Activated naive CD4-positive, alpha-beta T cell treated with anti-CD3 and anti-CD28 coated beads for 36 hours (primary cell): Measurements from ENCODE around the gene SLC25A28. TPM values are rescaled to one million over a fixed set of nuclear protein-coding genes. Genes with fewer than 3 reads are reported as not detected.
"Not testable (repeated sequence)": the region's sequence is repeated elsewhere in the genome, so short reads cannot be mapped to it uniquely, and the experiment has no call there.

Experiments
- CTCF ChIA-PET: fragments of 350-600 bp; sonication (Branson Sonifier 250); formaldehyde crosslinking; loops from one replicate; lab custom pipeline; 2021; ENCODE audit warnings: antibody characterized with exemption; lab: Charles Lee
- DNase-seq: peaks from one replicate; pipeline ENCODE4 v3.0.0-alpha.2; 2020
- H3K27ac Mint-ChIP-seq: one replicate; pipeline ENCODE4 v1.8.0; 2021; ENCODE audit warnings: mild to moderate bottlenecking, mixed read lengths
- H3K27me3 Mint-ChIP-seq: one replicate; pipeline ENCODE4 v1.8.0; 2021; ENCODE audit warnings: low read depth, mixed read lengths
- H3K36me3 Mint-ChIP-seq: one replicate; pipeline ENCODE4 v1.8.0; 2021; ENCODE audit warnings: low read depth, mixed read lengths
- H3K4me1 Mint-ChIP-seq: one replicate; pipeline ENCODE4 v1.8.0; 2021; ENCODE audit warnings: low read depth, mixed read lengths
- H3K4me3 Mint-ChIP-seq: one replicate; pipeline ENCODE4 v1.8.0; 2021; ENCODE audit warnings: mild to moderate bottlenecking, moderate library complexity, mixed read lengths
- H3K9me3 Mint-ChIP-seq: one replicate; pipeline ENCODE4 v1.8.0; 2021; ENCODE audit warnings: mixed read lengths
- intact Hi-C: fragments of 100-400 bp; cut with micrococcal nuclease; formaldehyde crosslinking; loops from one replicate; pipeline ENCODE4 v1.15.1; 2023
- total RNA-seq, 2 experiments: library from RNA; stranded (reverse); gene quantifications; one replicate each; pipeline ENCODE4 v1.2.3, GENCODE V29; 2021

Gene SLC25A28
- total RNA-seq, 2 experiments from 2014 or later = 66.3 to 72.8 TPM

GRCh38 chr10:99604862-99605261, 15.4 kb downstream of the SLC25A28 start:
- Mint-ChIP-seq H3K9me3 (no peaks in the 10 kb centered on the region), H3K4me3 (no peak overlapping the region), H3K27me3 (peaks cover 2% of the 10 kb centered on the region), H3K27ac (no peak overlapping the region), H3K36me3 (no peaks in the 10 kb centered on the region), H3K4me1 (no peaks in the 10 kb centered on the region)
- intact Hi-C loops = no loop called here
- CTCF ChIA-PET = no interaction called here
- no peak for DNase-seq

DNA sequence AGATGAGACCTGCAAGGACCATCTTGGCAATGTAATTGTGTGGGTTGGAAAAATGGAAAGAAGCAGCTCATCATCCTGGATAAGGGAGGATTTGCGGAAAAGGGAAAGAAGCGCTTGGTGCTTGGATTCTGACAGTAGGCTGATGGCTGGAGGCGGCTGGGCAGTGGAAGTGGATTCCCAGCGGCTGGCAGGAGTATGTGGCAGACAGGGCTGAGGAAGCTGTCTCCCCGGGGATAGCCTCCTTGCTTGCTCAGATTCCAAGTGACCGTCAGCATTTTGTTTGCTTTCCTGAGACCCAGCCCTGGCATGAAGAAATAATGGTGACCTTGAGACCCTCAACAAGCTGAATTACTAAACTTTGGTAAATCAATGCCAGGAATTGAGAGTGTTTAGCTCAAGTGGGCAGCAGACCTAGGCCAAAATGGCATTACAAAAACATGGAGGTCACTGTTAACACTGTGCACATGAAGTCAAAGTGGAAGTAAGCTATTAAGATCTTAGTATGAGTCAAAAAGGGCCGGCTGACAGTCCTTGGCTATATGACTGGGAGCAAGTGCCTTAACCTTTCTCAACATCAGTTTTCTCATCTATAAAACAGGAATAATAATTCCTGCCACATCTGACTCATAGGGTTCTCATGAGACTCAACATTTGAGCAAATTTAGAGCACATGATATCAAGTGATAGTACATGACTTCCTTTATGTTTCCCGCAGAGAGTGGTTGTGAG, 21.3 kb downstream of the SLC25A28 start:
- Mint-ChIP-seq H3K27me3 (peaks cover 2% of the 10 kb centered on the region), H3K36me3 (no peaks in the 10 kb centered on the region), H3K9me3 (no peaks in the 10 kb centered on the region), H3K4me3 (no peak overlapping the region), H3K27ac (no peak overlapping the region), H3K4me1 (no peaks in the 10 kb centered on the region)
- CTCF ChIA-PET = interaction anchor here (1.5 kb wide), 1 partner anchor 18 kb away, joined by 3 read pairs; no protein-coding TSS in a partner anchor
- intact Hi-C loops = no loop called here
- DNase-seq = no peak

GRCh38 chr10:99598011-99598410, 22.2 kb downstream of the SLC25A28 start:
- CTCF ChIA-PET = interaction anchor here (1.5 kb wide), 1 partner anchor 17 kb away, joined by 3 read pairs; no protein-coding TSS in a partner anchor
- intact Hi-C loops = no loop called here
- Mint-ChIP-seq H3K27me3 (peaks cover 2% of the 10 kb centered on the region), H3K4me1 (no peaks in the 10 kb centered on the region), H3K27ac (no peak overlapping the region), H3K9me3 (no peaks in the 10 kb centered on the region), H3K4me3 (no peak overlapping the region), H3K36me3 (no peaks in the 10 kb centered on the region)
- DNase-seq = no peak

DNA sequence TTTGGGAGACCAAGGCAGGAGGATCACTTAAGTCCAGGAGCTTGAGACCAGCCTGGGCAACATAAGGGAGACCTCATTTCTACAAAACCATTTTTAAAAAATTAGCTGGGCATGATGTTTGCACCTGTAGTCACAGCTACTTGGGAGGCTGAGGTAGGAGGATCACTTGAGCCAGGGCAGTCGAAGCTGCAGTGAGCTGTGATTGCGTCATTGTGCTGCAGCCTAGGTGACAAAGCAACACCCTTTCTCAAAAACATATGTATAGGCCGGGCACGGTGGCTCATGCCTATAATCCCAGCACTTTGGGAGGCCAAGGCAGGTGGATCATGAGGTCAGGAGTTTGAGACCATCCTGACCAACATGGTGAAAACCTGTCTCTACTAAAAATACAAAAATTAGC, 23.5 kb downstream of the SLC25A28 start:
- H3K27me3 Mint-ChIP-seq, H3K4me1 Mint-ChIP-seq, DNase-seq, H3K9me3 Mint-ChIP-seq, intact Hi-C loops, H3K36me3 Mint-ChIP-seq, H3K27ac Mint-ChIP-seq, H3K4me3 Mint-ChIP-seq: not testable (repeated sequence)
- CTCF ChIA-PET = interaction anchor here (2.6 kb wide), 1 partner anchor 15 kb away, joined by 7 read pairs; no protein-coding TSS in a partner anchor

- no peaks in the 10 kb centered on the region for H3K9me3 Mint-ChIP-seq
- intact Hi-C loops = no loop called here
- no peak overlapping the region for H3K27ac Mint-ChIP-seq
- no peaks in the 10 kb centered on the region for H3K4me1 Mint-ChIP-seq
- CTCF ChIA-PET = interaction anchor here (0.6 to 2.6 kb wide), 2 partner anchors 16 to 1016 kb away, joined by 4 to 7 read pairs; no protein-coding TSS in a partner anchor
- DNase-seq = no peak
- no peak overlapping the region for H3K4me3 Mint-ChIP-seq
- no peaks in the 10 kb centered on the region for H3K36me3 Mint-ChIP-seq
- H3K27me3 Mint-ChIP-seq = no peaks in the 10 kb centered on the region
Measured at GRCh38 chr10:99595770-99596465, 24.3 kb downstream of the SLC25A28 start.

GRCh38 chr10:99595236-99595635, 25.0 kb downstream of the SLC25A28 start:
- intact Hi-C loops = no loop called here
- H3K9me3 Mint-ChIP-seq = no peaks in the 10 kb centered on the region
- no peak overlapping the region for H3K27ac Mint-ChIP-seq
- H3K36me3 Mint-ChIP-seq = no peaks in the 10 kb centered on the region
- H3K4me1 Mint-ChIP-seq = no peaks in the 10 kb centered on the region
- CTCF ChIA-PET = interaction anchor here (0.6 to 2.6 kb wide), 3 partner anchors 16 to 1017 kb away, joined by 4 to 7 read pairs (median 5); no protein-coding TSS in a partner anchor
- no peak overlapping the region for H3K4me3 Mint-ChIP-seq
- no peaks in the 10 kb centered on the region for H3K27me3 Mint-ChIP-seq
- DNase-seq = no peak

- intact Hi-C loops = no loop called here
- Mint-ChIP-seq H3K36me3 (no peaks in the 10 kb centered on the region), H3K4me3 (no peak overlapping the region), H3K9me3 (no peaks in the 10 kb centered on the region), H3K27me3 (no peaks in the 10 kb centered on the region), H3K4me1 (no peaks in the 10 kb centered on the region), H3K27ac (no peak overlapping the region)
- CTCF ChIA-PET = interaction anchor here (2.0 kb wide), 1 partner anchor 32 kb away, joined by 5 read pairs; no protein-coding TSS in a partner anchor
- DNase-seq = no peak
Measured at GRCh38 chr10:99593312-99593711, 26.9 kb downstream of the SLC25A28 start.

- H3K9me3 Mint-ChIP-seq = no peaks in the 10 kb centered on the region
- intact Hi-C loops = no loop called here
- no peak overlapping the region for H3K27ac Mint-ChIP-seq
- CTCF ChIA-PET = interaction anchor here (0.6 kb wide), 1 partner anchor 13 kb away, joined by 3 read pairs; no protein-coding TSS in a partner anchor
- no peaks in the 10 kb centered on the region for H3K36me3 Mint-ChIP-seq
- no peaks in the 10 kb centered on the region for H3K4me1 Mint-ChIP-seq
- H3K4me3 Mint-ChIP-seq = no peak overlapping the region
- no peak for DNase-seq
- no peaks in the 10 kb centered on the region for H3K27me3 Mint-ChIP-seq
Measured at GRCh38 chr10:99590799-99591198, 29.4 kb downstream of the SLC25A28 start.

- H3K27ac Mint-ChIP-seq = no peak overlapping the region
- no peak overlapping the region for H3K4me3 Mint-ChIP-seq
- H3K36me3 Mint-ChIP-seq = no peaks in the 10 kb centered on the region
- CTCF ChIA-PET = no interaction called here
- intact Hi-C loops = no loop called here
- no peak for DNase-seq
- no peaks in the 10 kb centered on the region for H3K27me3 Mint-ChIP-seq
- H3K4me1 Mint-ChIP-seq = no peaks in the 10 kb centered on the region
- no peaks in the 10 kb centered on the region for H3K9me3 Mint-ChIP-seq
Measured at GRCh38 chr10:99583687-99584086, 36.6 kb downstream of the SLC25A28 start.

DNA sequence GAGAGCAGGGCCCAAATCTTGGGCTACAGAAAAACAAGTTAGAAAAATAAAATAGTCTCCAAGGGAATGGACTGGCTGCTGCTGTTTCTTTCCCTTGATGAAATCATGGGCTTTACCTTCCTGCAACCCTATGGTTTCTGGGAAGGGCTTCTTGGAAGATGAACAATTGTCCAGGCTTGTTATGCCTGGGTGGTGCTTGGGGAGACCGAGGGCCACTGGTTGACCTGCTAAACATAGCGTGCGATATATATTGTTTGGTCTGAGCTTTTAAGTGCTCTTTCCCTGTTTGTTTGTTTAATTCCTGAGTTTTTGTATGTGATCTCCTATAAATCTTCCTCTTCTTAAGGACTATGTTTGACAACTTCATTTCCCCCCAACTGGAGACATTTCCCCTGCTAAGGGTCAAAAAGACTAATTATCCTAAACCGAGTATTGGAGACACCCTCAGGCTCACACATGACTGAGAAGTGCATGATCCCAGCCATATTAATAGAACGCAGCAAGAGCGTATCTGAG, 37.9 kb downstream of the SLC25A28 start:
- Mint-ChIP-seq H3K9me3 (no peaks in the 10 kb centered on the region), H3K4me3 (no peak overlapping the region), H3K4me1 (no peaks in the 10 kb centered on the region), H3K27me3 (peaks cover 2% of the 10 kb centered on the region), H3K36me3 (no peaks in the 10 kb centered on the region), H3K27ac (no peak overlapping the region)
- CTCF ChIA-PET = no interaction called here
- no peak for DNase-seq
- intact Hi-C loops = no loop called here

DNA sequence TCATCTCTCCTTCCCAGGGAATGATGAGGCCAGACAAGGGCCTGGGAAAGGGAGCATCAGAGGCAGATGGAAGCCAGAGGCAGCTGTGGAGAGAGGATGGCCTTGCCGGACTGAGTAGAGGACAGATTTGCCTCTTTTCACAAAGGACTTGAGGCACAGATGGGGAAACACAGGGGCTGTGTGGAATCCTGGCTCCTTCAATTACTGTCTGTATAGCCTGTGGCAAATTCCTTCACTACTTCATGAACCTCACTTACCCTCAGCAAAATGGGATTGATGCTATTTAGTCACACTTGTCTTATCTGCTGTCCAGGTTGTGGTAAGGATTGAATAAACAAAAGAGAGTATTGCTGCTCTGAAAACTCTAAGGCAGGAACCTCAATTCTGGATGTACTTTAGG, 40.3 kb downstream of the SLC25A28 start:
- Mint-ChIP-seq H3K4me3 (no peak overlapping the region), H3K27me3 (peaks cover 2% of the 10 kb centered on the region), H3K9me3 (no peaks in the 10 kb centered on the region), H3K4me1 (no peaks in the 10 kb centered on the region), H3K27ac (no peak overlapping the region), H3K36me3 (no peaks in the 10 kb centered on the region)
- CTCF ChIA-PET = interaction anchor here (1.1 kb wide), 1 partner anchor 14 kb away, joined by 3 read pairs; no protein-coding TSS in a partner anchor
- no peak for DNase-seq
- intact Hi-C loops = no loop called here

GRCh38 chr10:99573790-99574189, 46.4 kb downstream of the SLC25A28 start:
- H3K9me3 Mint-ChIP-seq = no peaks in the 10 kb centered on the region
- H3K27ac Mint-ChIP-seq = no peak overlapping the region
- CTCF ChIA-PET = interaction anchor here (0.6 to 1.1 kb wide), 3 partner anchors 13 to 140 kb away, joined by 3 to 7 read pairs (median 6); no protein-coding TSS in a partner anchor
- H3K4me3 Mint-ChIP-seq = no peak overlapping the region
- no peaks in the 10 kb centered on the region for H3K36me3 Mint-ChIP-seq
- H3K27me3 Mint-ChIP-seq = peaks cover 6% of the 10 kb centered on the region
- no peaks in the 10 kb centered on the region for H3K4me1 Mint-ChIP-seq
- DNase-seq = no peak
- intact Hi-C loops = no loop called here
